Gastrocnemius medialis (tissue), 4 donors: Measurements from ENCODE around the gene CRBN. TPM values are rescaled to one million over a fixed set of nuclear protein-coding genes. Genes with fewer than 3 reads are reported as not detected.

Experiments
- ATAC-seq, 2 donors: fragments of 150-250 bp; one replicate each; pipeline ENCODE4 v1.9.1; 2016
- DNase-seq, 2 donors: peaks; one replicate each; pipeline ENCODE4 v3.0.0-alpha.2; 2019
- H3K27ac ChIP-seq, 4 donors: fragments of 200-600 bp; sonication (generic); 1 replicate in 1 of 4; 2 replicates in 3 of 4; pipeline ENCODE4 v1.5.1; 2016 to 2018; ENCODE audit warnings: mild to moderate bottlenecking in 2 of 4, moderate library complexity in 1 of 4
- H3K27me3 ChIP-seq, 3 donors: fragments of 200-600 bp; sonication (generic) in 2 of 3; 1 replicate in 1 of 3; 2 replicates in 2 of 3; pipeline versions ENCODE4 v1.5.1 to v1.6.0; 2016 to 2019; ENCODE audit warnings: mild to moderate bottlenecking in 1 of 3, moderate library complexity in 1 of 3
- H3K36me3 ChIP-seq, 2 donors: fragments of 200-600 bp; sonication (generic) in 1 of 2; one replicate each; pipeline ENCODE4 v1.5.1; 2017 to 2018
- H3K4me1 ChIP-seq, 2 donors: fragments of 200-600 bp; sonication (generic) in 1 of 2; one replicate each; pipeline ENCODE4 v1.5.1; 2016 to 2017; ENCODE audit warnings: mild to moderate bottlenecking in 2 of 2
- H3K4me3 ChIP-seq, 4 donors: fragments of 200-600 bp; sonication (generic) in 3 of 4; 1 replicate in 1 of 4; 2 replicates in 3 of 4; pipeline ENCODE4 v1.5.1; 2016 to 2019; ENCODE audit warnings: mild to moderate bottlenecking in 2 of 4
- H3K9me3 ChIP-seq, 3 donors: fragments of 200-600 bp; sonication (generic) in 2 of 3; 1 replicate in 1 of 3; 2 replicates in 2 of 3; pipeline ENCODE4 v1.5.1; 2016 to 2019
- CTCF ChIP-seq, 5 experiments: fragments of 450-650 bp in 3 of 5; fragments of 200-600 bp in 2 of 5; sonication (generic) in 2 of 5; IDR thresholded peaks in 4 of 5; conservative IDR thresholded peaks in 1 of 5; 1 replicate in 4 of 5; 2 replicates in 1 of 5; pipeline ENCODE4 v1.5.1; 2016 to 2019; ENCODE audit warnings: antibody characterized with exemption in 5 of 5, mild to moderate bottlenecking in 3 of 5, moderate library complexity in 3 of 5
- POLR2A ChIP-seq, 2 donors: fragments of 450-650 bp; IDR thresholded peaks; one replicate each; pipeline ENCODE4 v1.6.1; 2017; ENCODE audit warnings: antibody characterized with exemption in 2 of 2, mild to moderate bottlenecking in 2 of 2, moderate library complexity in 2 of 2
- in situ Hi-C, 4 donors: fragments of 200-750 bp; cut with MboI; loops; one replicate each; pipeline versions ENCODE4 v1.15.0 to v1.8.0; 2017; ENCODE audit warnings: low sequenced_read_pairs in 4 of 4
- intact Hi-C: fragments of 100-400 bp; cut with DNase I; formaldehyde crosslinking; loops from one replicate; pipeline ENCODE4 v1.15.1; 2023; ENCODE audit warnings: low total_unique reads
- total RNA-seq, 4 donors: library from RNA; depleted of rRNA; stranded (reverse); fragments of >200 nt; gene quantifications; one replicate each; pipeline versions ENCODE4 v1.1.0 to v1.2.3, GENCODE V29; 2016

Gene CRBN
- total RNA-seq, 4 donors from 2014 or later, result 49.2 to 101 (median 84.9) TPM

- Histone ChIP-seq H3K27ac (no peak overlapping the region), H3K4me1 (no peaks in the 10 kb centered on the region), H3K27me3 (no peaks in the 10 kb centered on the region), H3K9me3 (no peaks in the 10 kb centered on the region), H3K36me3 (no peaks in the 10 kb centered on the region), H3K4me3 (no peak overlapping the region)
- in situ Hi-C loops (loop anchor here in 3 of 4 donors (10.0 to 25.0 kb wide), 3 partner anchors 812 to 1084 kb away; no protein-coding TSS in a partner anchor), intact Hi-C loops (loop anchor here (2.0 kb wide), 1 partner anchor 1090 kb away; no protein-coding TSS in a partner anchor)
- TF ChIP-seq CTCF (IDR thresholded peaks at IDR 0.05 in 4 of 5, conservative IDR thresholded peaks at IDR 0.05 in 1 of 5), result peak; percentile 40 to 71 (median 52)
- TF ChIP-seq POLR2A (IDR thresholded peaks at IDR 0.05), result no peak
- DNase-seq (peak; percentile 3 to 24), ATAC-seq (peak in 1 of 2 donors; percentile 41)
Measured at GRCh38 chr3:3200632-3201212, 21.2 kb upstream of the CRBN start.

DNA sequence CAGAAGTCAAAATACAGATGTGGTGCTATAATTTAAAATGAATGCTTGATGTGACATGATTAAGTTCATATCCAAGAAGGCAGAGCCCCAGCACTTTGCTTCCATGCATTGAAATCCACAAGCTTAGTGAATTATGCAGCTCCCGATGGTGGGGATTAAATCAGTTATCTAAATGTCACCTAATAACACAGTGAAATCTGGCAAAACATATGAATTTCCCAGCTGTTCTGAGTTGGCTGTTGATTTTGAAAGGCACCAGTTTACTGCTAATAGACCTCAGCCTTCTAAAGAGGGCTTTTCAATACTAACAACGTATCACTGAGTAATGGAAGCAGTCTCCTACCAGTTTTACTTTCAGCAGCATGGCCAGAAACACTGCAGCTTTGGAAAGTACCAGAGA lies 19.8 kb upstream of the CRBN start:
- Histone ChIP-seq H3K4me3 (no peak overlapping the region), H3K4me1 (no peaks in the 10 kb centered on the region), H3K27me3 (no peaks in the 10 kb centered on the region), H3K36me3 (no peaks in the 10 kb centered on the region), H3K27ac (no peak overlapping the region), H3K9me3 (no peaks in the 10 kb centered on the region)
- in situ Hi-C loops, result no loop called here
- ATAC-seq (no peak), DNase-seq (no peak)
- intact Hi-C loops, result no loop called here
- TF ChIP-seq CTCF (IDR thresholded peaks at IDR 0.05 in 4 of 5, conservative IDR thresholded peaks at IDR 0.05 in 1 of 5) (no peak), POLR2A (IDR thresholded peaks at IDR 0.05) (no peak)

DNA sequence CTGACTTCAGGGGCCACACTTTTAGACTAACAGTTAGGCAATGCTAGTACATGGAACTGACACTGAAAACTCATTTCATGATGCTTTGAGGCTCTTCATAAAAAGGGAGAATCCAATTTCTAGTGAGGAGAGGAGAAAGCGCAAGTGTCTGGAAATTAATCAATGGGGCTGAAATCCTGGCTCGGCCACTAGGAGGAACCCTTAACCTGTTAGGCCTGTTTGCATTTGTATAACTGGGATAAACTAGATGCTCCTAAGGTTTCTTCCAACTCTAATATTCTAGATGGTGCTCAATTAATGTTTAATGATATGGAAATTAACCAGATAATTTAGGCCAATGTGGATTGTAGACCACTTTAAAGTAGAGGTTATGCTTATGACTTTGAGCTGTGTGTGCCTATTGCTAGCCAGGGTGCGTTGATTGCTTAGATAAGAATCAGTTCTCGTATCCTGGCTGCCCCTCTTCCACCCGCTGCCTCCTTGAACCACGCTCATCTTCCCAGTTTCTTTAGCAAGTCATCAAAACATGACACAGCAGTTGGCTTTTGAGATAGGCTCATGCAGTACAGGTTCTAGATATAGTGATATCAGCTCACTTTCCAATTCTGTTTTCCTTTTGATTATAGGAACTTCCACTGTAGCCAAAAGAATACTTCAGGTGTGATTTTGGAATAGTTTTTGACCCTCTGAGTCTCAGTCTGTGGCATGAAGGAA lies 16.8 kb upstream of the CRBN start:
- Histone ChIP-seq H3K27ac (no peak overlapping the region), H3K36me3 (no peaks in the 10 kb centered on the region), H3K27me3 (no peaks in the 10 kb centered on the region), H3K4me1 (no peaks in the 10 kb centered on the region), H3K4me3 (no peak overlapping the region), H3K9me3 (no peaks in the 10 kb centered on the region)
- in situ Hi-C loops, result no loop called here
- TF ChIP-seq CTCF (IDR thresholded peaks at IDR 0.05 in 4 of 5, conservative IDR thresholded peaks at IDR 0.05 in 1 of 5), result no peak
- TF ChIP-seq POLR2A (IDR thresholded peaks at IDR 0.05), result no peak
- intact Hi-C loops, result no loop called here
- DNase-seq (no peak), ATAC-seq (no peak)

- no peaks in the 10 kb centered on the region for H3K36me3 ChIP-seq
- no peak for ATAC-seq
- H3K4me3 ChIP-seq, result no peak overlapping the region
- H3K4me1 ChIP-seq, result no peaks in the 10 kb centered on the region
- in situ Hi-C loops (no loop called here), intact Hi-C loops (no loop called here)
- no peak overlapping the region for H3K27ac ChIP-seq
- DNase-seq, result no peak
- no peaks in the 10 kb centered on the region for H3K9me3 ChIP-seq
- TF ChIP-seq CTCF (IDR thresholded peaks at IDR 0.05 in 4 of 5, conservative IDR thresholded peaks at IDR 0.05 in 1 of 5) (no peak), POLR2A (IDR thresholded peaks at IDR 0.05) (no peak)
- H3K27me3 ChIP-seq, result no peaks in the 10 kb centered on the region
Measured at GRCh38 chr3:3194861-3195260, 15.4 kb upstream of the CRBN start.
